GM08714 (cell line): Measurements from ENCODE around the gene ETHE1.

Experiments
- H3K4me3 ChIP-seq: fragments of 200-500 bp; sonication (Bioruptor generic); 2 replicates; pipeline ENCODE4 v1.5.1; 2014; ENCODE audit warnings: mild to moderate bottlenecking, low read length, inconsistent platforms
- ZNF274 ChIP-seq: IDR thresholded peaks from 2 replicates; pipeline ENCODE4 v1.6.1; 2012; ENCODE audit warnings: mild to moderate bottlenecking, low read depth, low read length

Gene ETHE1

GRCh38 chr19:43499042-43499441 lies 28.0 kb downstream of the ETHE1 start:
- TF ChIP-seq ZNF274: no peak
- H3K4me3 ChIP-seq: no peak overlapping the region

- no peak for TF ChIP-seq ZNF274
- no peak overlapping the region for H3K4me3 ChIP-seq
These were observed 28.7 kb downstream of the ETHE1 start for GRCh38 chr19:43498233-43498842.

- TF ChIP-seq ZNF274: no peak
- no peak overlapping the region for H3K4me3 ChIP-seq
These were observed 30.0 kb downstream of the ETHE1 start for GRCh38 chr19:43496960-43497359.

GRCh38 chr19:43495082-43495481 lies 31.9 kb downstream of the ETHE1 start:
- TF ChIP-seq ZNF274: no peak
- no peak overlapping the region for H3K4me3 ChIP-seq

- no peak for TF ChIP-seq ZNF274
- no peak overlapping the region for H3K4me3 ChIP-seq
These were observed 36.2 kb downstream of the ETHE1 start for GRCh38 chr19:43490759-43491158.

- no peak for TF ChIP-seq ZNF274
- no peak overlapping the region for H3K4me3 ChIP-seq
These were observed 36.9 kb downstream of the ETHE1 start for GRCh38 chr19:43489979-43490599.

- no peak overlapping the region for H3K4me3 ChIP-seq
- no peak for TF ChIP-seq ZNF274
These were observed 37.7 kb downstream of the ETHE1 start for GRCh38 chr19:43489310-43489709.

- TF ChIP-seq ZNF274: no peak
- no peak overlapping the region for H3K4me3 ChIP-seq
These were observed 38.8 kb downstream of the ETHE1 start for GRCh38 chr19:43488179-43488578.

- no peak for TF ChIP-seq ZNF274
- no peak overlapping the region for H3K4me3 ChIP-seq
These were observed 40.6 kb downstream of the ETHE1 start for GRCh38 chr19:43486412-43486811.

- no peak overlapping the region for H3K4me3 ChIP-seq
- TF ChIP-seq ZNF274: no peak
These were observed 41.0 kb downstream of the ETHE1 start for GRCh38 chr19:43485951-43486350.

GRCh38 chr19:43483281-43483680 lies 43.7 kb downstream of the ETHE1 start:
- no peak for TF ChIP-seq ZNF274
- H3K4me3 ChIP-seq: no peak overlapping the region

- TF ChIP-seq ZNF274: no peak
- no peak overlapping the region for H3K4me3 ChIP-seq
These were observed 44.8 kb downstream of the ETHE1 start for GRCh38 chr19:43482193-43482592.

GRCh38 chr19:43481701-43482100 lies 45.3 kb downstream of the ETHE1 start:
- H3K4me3 ChIP-seq: no peak overlapping the region
- no peak for TF ChIP-seq ZNF274

- no peak for TF ChIP-seq ZNF274
- no peak overlapping the region for H3K4me3 ChIP-seq
These were observed 46.4 kb downstream of the ETHE1 start for GRCh38 chr19:43480574-43480973.

GRCh38 chr19:43479961-43480561 lies 46.9 kb downstream of the ETHE1 start:
- no peak overlapping the region for H3K4me3 ChIP-seq
- no peak for TF ChIP-seq ZNF274
